Omental fat pad (tissue), 4 donors: ENCODE results near the gene ADNP. TPM values are rescaled to one million over a fixed set of nuclear protein-coding genes. Genes with fewer than 3 reads are reported as not detected.
A peak's percentile ranks its signal among the peaks of the same experiment; 100 is the strongest.

ENCODE experiments used
- ATAC-seq: fragments of 150-250 bp; one replicate; pipeline ENCODE4 v1.9.1; 2016; ENCODE audit warnings: mild to moderate bottlenecking, moderate library complexity; ENCODE audit not compliant: low FRiP score
- DNase-seq: peaks from one replicate; pipeline ENCODE4 v3.0.0-alpha.2; 2019; ENCODE audit warnings: low spot score
- total RNA-seq, 4 donors: library from RNA; depleted of rRNA; stranded (reverse); fragments of >200 nt; gene quantifications; one replicate each; pipeline ENCODE4 v1.1.0, GENCODE V29; 2016
- TF ChIP-seq, protein P1 (sequence below), 3 donors: fragments of 450-650 bp; IDR thresholded peaks; one replicate each; pipeline ENCODE4 v1.5.1; 2016 to 2017; ENCODE audit warnings: antibody characterized with exemption in 3 of 3, mild to moderate bottlenecking in 3 of 3, moderate library complexity in 2 of 3

Gene ADNP
- total RNA-seq, 4 donors from 2014 or later: 42.2 to 65.9 (median 47.3) TPM

DNA sequence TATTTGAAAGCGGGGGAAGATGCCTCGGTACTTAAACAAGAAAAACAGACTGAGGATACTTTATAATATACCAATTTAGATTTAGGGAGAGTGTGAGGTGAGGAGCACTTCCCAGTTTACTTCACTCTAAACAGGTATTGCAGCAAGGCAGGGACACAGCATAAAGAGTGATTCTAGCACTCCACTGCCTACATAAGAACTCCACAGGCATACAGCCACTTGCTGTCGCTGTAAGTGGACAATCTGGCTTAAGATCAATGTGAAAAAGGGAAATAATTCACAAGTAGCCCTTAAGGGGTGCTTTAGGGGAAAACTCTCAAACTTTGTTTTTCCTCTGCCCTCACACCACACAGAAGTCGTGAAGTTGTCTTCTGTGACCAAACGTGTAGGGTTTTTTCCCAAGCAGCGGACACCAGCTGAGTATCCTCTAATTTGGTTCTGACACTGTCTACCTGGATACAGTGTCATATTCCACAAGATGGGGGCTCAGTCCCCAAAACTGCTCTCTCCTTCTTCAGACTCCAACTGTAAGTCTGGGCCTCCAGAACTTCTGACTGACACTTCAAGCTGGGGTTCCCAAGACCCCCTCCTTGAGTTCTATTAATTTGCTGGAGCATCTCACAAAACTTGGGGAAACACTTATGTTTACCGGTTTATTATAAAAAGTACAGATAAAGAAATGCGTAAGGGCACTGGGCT, 9.3 kb downstream of the ADNP start:
- TF ChIP-seq, protein P1, sequence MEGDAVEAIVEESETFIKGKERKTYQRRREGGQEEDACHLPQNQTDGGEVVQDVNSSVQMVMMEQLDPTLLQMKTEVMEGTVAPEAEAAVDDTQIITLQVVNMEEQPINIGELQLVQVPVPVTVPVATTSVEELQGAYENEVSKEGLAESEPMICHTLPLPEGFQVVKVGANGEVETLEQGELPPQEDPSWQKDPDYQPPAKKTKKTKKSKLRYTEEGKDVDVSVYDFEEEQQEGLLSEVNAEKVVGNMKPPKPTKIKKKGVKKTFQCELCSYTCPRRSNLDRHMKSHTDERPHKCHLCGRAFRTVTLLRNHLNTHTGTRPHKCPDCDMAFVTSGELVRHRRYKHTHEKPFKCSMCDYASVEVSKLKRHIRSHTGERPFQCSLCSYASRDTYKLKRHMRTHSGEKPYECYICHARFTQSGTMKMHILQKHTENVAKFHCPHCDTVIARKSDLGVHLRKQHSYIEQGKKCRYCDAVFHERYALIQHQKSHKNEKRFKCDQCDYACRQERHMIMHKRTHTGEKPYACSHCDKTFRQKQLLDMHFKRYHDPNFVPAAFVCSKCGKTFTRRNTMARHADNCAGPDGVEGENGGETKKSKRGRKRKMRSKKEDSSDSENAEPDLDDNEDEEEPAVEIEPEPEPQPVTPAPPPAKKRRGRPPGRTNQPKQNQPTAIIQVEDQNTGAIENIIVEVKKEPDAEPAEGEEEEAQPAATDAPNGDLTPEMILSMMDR (IDR thresholded peaks at IDR 0.05): no peak
- no peak for ATAC-seq
- DNase-seq: no peak

DNA sequence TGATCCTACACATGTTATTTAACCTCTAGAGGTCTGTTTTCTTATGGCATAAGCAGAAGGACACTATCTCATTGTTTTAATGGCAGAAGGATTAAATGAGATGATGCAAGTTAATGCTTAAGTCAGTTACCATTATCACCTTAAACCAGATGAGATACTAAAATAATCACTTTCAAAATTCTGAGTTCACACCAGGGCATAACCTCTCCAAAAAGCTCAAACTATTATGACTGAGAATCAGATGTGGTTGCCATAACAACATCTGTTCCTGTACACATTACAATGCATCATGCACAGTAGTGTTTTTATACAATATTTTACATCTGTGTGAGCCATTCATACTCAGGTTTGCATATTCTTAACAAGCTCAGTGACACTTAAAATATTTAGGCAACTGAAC, 10.2 kb downstream of the ADNP start:
- DNase-seq (no peak), ATAC-seq (peak; percentile 18)
- TF ChIP-seq, protein P1 (IDR thresholded peaks at IDR 0.05): no peak

DNA sequence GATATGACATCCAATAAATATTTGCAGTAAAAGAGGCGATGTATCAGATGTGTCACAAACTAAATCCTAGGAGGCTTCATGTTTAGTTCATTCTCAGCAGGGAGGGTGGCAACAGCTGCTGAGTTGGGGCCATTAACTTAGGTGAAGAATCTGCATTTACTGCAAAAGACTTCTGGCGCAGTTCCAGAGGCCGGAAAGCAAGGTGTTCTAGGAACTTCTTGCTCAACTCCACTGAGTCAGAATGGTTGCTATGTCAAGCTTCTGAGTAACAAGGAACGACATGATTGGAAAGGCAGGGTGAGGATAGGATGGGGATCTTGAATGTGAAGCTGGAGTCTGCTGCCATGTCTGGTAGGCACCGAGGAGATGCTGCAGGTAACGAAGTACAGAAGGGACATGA, 11.7 kb downstream of the ADNP start:
- ATAC-seq: peak; percentile 63
- peak; percentile 67 for DNase-seq
- TF ChIP-seq, protein P1 (IDR thresholded peaks at IDR 0.05): no peak

DNA sequence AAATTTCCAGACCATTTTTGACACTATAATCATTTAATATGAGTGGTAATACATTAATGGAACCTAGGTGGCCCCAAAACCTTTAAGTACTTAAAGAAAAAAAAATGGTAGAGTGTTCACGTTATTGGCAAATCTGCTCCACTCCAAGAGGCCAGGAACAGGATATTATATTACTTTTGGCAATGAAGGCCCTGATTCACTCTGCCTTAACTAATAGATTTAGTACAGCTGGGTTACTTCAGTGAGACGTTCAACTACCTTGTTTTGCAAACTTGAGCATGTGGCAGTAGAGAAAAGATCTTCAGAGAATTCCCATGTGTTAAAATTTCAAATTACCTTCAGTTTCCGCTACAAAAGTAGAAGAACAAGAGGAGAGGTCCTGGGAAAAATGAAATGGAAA, 12.8 kb downstream of the ADNP start:
- TF ChIP-seq, protein P1 (IDR thresholded peaks at IDR 0.05): no peak
- DNase-seq: no peak
- no peak for ATAC-seq

DNA sequence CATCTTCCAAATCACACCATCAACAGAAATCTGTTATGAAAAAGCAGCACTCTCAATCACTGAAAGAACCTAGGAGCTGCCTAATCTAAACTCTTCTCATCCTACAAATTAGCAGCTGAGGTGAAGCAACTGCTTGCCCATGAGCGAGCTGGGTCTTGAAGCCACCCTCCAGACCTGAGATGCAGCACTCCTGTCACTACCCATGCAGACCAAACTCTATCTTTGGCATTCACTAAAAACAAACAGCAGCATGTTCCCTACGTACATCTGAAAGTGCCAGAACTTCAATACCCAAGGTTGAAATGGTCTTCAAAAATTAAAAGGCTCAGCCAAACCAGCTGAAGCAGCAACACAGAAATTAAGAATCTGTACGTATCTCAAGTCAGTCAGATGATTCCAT, 14.3 kb downstream of the ADNP start:
- ATAC-seq (no peak), DNase-seq (no peak)

DNA sequence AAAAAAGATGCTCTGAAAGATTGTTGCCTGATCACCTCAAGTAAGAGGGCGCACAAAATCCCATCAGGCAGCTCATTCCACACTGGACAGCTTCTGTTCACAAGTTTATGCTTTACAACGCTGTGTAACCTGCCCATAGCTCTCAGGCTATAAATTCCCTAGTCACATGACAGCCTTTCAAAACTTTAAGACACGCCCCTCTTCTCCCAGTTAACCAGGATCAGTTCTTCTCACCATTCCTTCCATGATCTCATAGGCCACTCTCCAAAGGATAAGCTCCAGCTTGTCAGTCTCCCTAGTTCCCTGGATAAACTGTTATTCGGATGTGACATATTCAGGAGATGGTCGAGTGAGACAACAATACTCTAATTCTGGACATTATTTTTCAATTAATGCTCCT, 15.0 kb downstream of the ADNP start:
- TF ChIP-seq, protein P1 (IDR thresholded peaks at IDR 0.05): no peak
- DNase-seq: no peak
- ATAC-seq: no peak

More for the DNA sequence above, 14.3 kb downstream of the ADNP start:
- TF ChIP-seq, protein P1 (IDR thresholded peaks at IDR 0.05): no peak

DNA sequence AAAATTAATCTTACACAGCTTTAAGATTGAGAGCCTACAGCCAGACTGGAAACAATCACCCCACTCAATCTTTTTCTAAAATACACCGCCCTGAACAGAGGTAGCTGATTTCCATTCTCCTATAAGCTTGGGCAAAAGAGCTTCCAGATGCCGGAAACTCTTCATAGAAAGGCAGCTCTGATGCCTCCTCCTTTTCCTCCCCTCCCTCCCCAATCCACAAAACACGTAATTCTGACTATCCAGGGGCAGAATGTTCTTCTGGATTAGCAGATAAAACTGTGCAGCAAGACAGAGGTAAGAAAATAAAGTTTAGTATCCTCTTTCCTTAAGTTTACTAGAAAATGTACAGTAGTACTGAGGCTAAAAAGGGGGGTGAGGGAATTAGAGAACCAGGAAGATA, 15.8 kb downstream of the ADNP start:
- ATAC-seq (peak; percentile 17), DNase-seq (no peak)
- TF ChIP-seq, protein P1 (IDR thresholded peaks at IDR 0.05): no peak
